Kidney epithelial cell (primary cell): Measurements from ENCODE around the gene ANKRD7. TPM values are rescaled to one million over a fixed set of nuclear protein-coding genes. Genes with fewer than 3 reads are reported as not detected.
A peak's percentile ranks its signal among the peaks of the same experiment; 100 is the strongest.
"Not testable (repeated sequence)": the region's sequence is repeated elsewhere in the genome, so short reads cannot be mapped to it uniquely, and the experiment has no call there.

ENCODE experiments used
- DNase-seq: peaks from one replicate; pipeline ENCODE4 v3.0.0-alpha.2; 2010; ENCODE audit warnings: low read depth
- H3K27me3 ChIP-seq: 2 replicates; pipeline ENCODE4 v1.6.0; 2011; ENCODE audit warnings: low read length; ENCODE audit not compliant: control insufficient read depth, insufficient read depth
- H3K36me3 ChIP-seq: 2 replicates; pipeline ENCODE4 v1.5.1; 2011; ENCODE audit warnings: low read length; ENCODE audit not compliant: control insufficient read depth, insufficient read depth
- H3K4me3 ChIP-seq: 2 replicates; pipeline ENCODE4 v1.5.1; 2011; ENCODE audit warnings: low read depth, mild to moderate bottlenecking, control low read depth, low read length
- CTCF ChIP-seq: IDR thresholded peaks from 2 replicates; pipeline ENCODE4 v1.5.1; 2011; ENCODE audit warnings: mild to moderate bottlenecking, moderate library complexity, low read length, control low read depth, inconsistent platforms; ENCODE audit not compliant: insufficient read depth, poor library complexity, severe bottlenecking
- total RNA-seq: library from RNA; depleted of rRNA; stranded (reverse); fragments of >200 nt; gene quantifications from 2 replicates; pipeline ENCODE4 v1.2.3, GENCODE V29; 2015

ANKRD7 gene
- total RNA-seq, 1 donor from 2014 or later = 1.0 TPM

- no peaks in the 10 kb centered on the region for H3K27me3 ChIP-seq
- H3K4me3 ChIP-seq = no peak overlapping the region
- no peak for TF ChIP-seq CTCF
- H3K36me3 ChIP-seq = no peaks in the 10 kb centered on the region
- DNase-seq = no peak
Measured at GRCh38 chr7:118239014-118239413, 14.5 kb downstream of the ANKRD7 start.

GRCh38 chr7:118240320-118240719 lies 15.8 kb downstream of the ANKRD7 start:
- not testable (repeated sequence) for H3K36me3 ChIP-seq, H3K4me3 ChIP-seq, DNase-seq, H3K27me3 ChIP-seq

- no peaks in the 10 kb centered on the region for H3K27me3 ChIP-seq
- TF ChIP-seq CTCF = no peak
Measured at GRCh38 chr7:118243695-118244094, 19.2 kb downstream of the ANKRD7 start.

GRCh38 chr7:118245267-118246040 lies 20.9 kb downstream of the ANKRD7 start:
- no peak for DNase-seq
- TF ChIP-seq CTCF = no peak

More at GRCh38 chr7:118243695-118244094, 19.2 kb downstream of the ANKRD7 start:
- DNase-seq = no peak
- Histone ChIP-seq H3K36me3 (no peaks in the 10 kb centered on the region), H3K4me3 (no peak overlapping the region)

GRCh38 chr7:118250860-118251494 lies 26.5 kb downstream of the ANKRD7 start:
- H3K36me3 ChIP-seq = no peaks in the 10 kb centered on the region
- DNase-seq = no peak
- peak; percentile 41 for TF ChIP-seq CTCF

More at GRCh38 chr7:118245267-118246040, 20.9 kb downstream of the ANKRD7 start:
- no peak overlapping the region for H3K4me3 ChIP-seq
- H3K27me3 ChIP-seq = no peaks in the 10 kb centered on the region
- no peaks in the 10 kb centered on the region for H3K36me3 ChIP-seq

GRCh38 chr7:118252087-118252486 lies 27.6 kb downstream of the ANKRD7 start:
- no peak overlapping the region for H3K4me3 ChIP-seq
- no peaks in the 10 kb centered on the region for H3K36me3 ChIP-seq
- no peaks in the 10 kb centered on the region for H3K27me3 ChIP-seq
- no peak for TF ChIP-seq CTCF
- DNase-seq = no peak

More at GRCh38 chr7:118250860-118251494, 26.5 kb downstream of the ANKRD7 start:
- H3K27me3 ChIP-seq = no peaks in the 10 kb centered on the region
- no peak overlapping the region for H3K4me3 ChIP-seq
